ENCODE data around the gene IRAK3. TPM values are rescaled to one million over a fixed set of nuclear protein-coding genes. Genes with fewer than 3 reads are reported as not detected.
A peak's percentile ranks its signal among the peaks of the same experiment; 100 is the strongest.

IRAK3 gene
- total RNA-seq, 4 donors from 2014 or later, result 1.5 to 14.1 (median 7.7) TPM

GRCh38 chr12:66163289-66163688 lies 25.7 kb upstream of the IRAK3 start:
- Histone ChIP-seq H3K4me1 (peaks cover 0 to 29% (median 6%) of the 10 kb centered on the region in 3 donors), H3K27me3 (no peaks in the 10 kb centered on the region), H3K36me3 (peaks cover 0 to 52% (median 0%) of the 10 kb centered on the region in 3 donors), H3K27ac (no peak overlapping the region), H3K9me3 (peaks cover 0 to 3% (median 0%) of the 10 kb centered on the region in 3 donors), H3K4me3 (no peak overlapping the region)
- intact Hi-C loops (cut with DNase I), result no loop called here
- DNase-seq, result no peak
- WGBS, 2 donors, result 64 to 68% methylated on average over 4 of the region's 4 CpGs
- TF ChIP-seq CTCF (IDR thresholded peaks at IDR 0.05), result no peak
- no peak for TF ChIP-seq POLR2A (IDR thresholded peaks at IDR 0.05)

- H3K9me3 ChIP-seq, result peaks cover 0 to 3% (median 0%) of the 10 kb centered on the region in 3 donors
- TF ChIP-seq CTCF (IDR thresholded peaks at IDR 0.05) (no peak), POLR2A (IDR thresholded peaks at IDR 0.05) (no peak)
- DNase-seq, result no peak
- H3K36me3 ChIP-seq, result peaks cover 0 to 44% (median 0%) of the 10 kb centered on the region in 3 donors
- no peak overlapping the region for H3K4me3 ChIP-seq
- H3K27ac ChIP-seq, result no peak overlapping the region
- H3K27me3 ChIP-seq, result no peaks in the 10 kb centered on the region
- intact Hi-C loops (cut with DNase I), result no loop called here
- WGBS, 2 donors, result 76 to 85% methylated on average over 3 of the region's 3 CpGs
- peaks cover 0 to 35% (median 9%) of the 10 kb centered on the region in 3 donors for H3K4me1 ChIP-seq
Observed at GRCh38 chr12:66164349-66164821, 24.6 kb upstream of the IRAK3 start.

GRCh38 chr12:66165141-66165540 lies 23.9 kb upstream of the IRAK3 start:
- intact Hi-C loops (cut with DNase I), result no loop called here
- H3K36me3 ChIP-seq, result peaks cover 0 to 36% (median 0%) of the 10 kb centered on the region in 3 donors
- peaks cover 0 to 37% (median 9%) of the 10 kb centered on the region in 3 donors for H3K4me1 ChIP-seq
- no peak for TF ChIP-seq POLR2A (IDR thresholded peaks at IDR 0.05)
- TF ChIP-seq CTCF (IDR thresholded peaks at IDR 0.05), result no peak
- no peak for DNase-seq
- H3K9me3 ChIP-seq, result peaks cover 0 to 3% (median 0%) of the 10 kb centered on the region in 3 donors
- no peak overlapping the region for H3K27ac ChIP-seq
- no peaks in the 10 kb centered on the region for H3K27me3 ChIP-seq
- WGBS, 2 donors, result 92% methylated on average over 2 of the region's 2 CpGs
- H3K4me3 ChIP-seq, result no peak overlapping the region

- Histone ChIP-seq H3K36me3 (peaks cover 0 to 23% (median 0%) of the 10 kb centered on the region in 3 donors), H3K27ac (no peak overlapping the region), H3K9me3 (peaks cover 0 to 3% (median 0%) of the 10 kb centered on the region in 3 donors), H3K4me1 (peaks cover 0 to 40% (median 9%) of the 10 kb centered on the region in 3 donors), H3K4me3 (no peak overlapping the region), H3K27me3 (no peaks in the 10 kb centered on the region)
- intact Hi-C loops (cut with DNase I), result no loop called here
- TF ChIP-seq POLR2A (IDR thresholded peaks at IDR 0.05) (no peak), CTCF (IDR thresholded peaks at IDR 0.05) (no peak)
- no peak for DNase-seq
- WGBS, 2 donors, result 88 to 97% methylated on average over 2 of the region's 2 CpGs
Observed at GRCh38 chr12:66166561-66166960, 22.5 kb upstream of the IRAK3 start.

- no peaks in the 10 kb centered on the region for H3K27me3 ChIP-seq
- H3K4me3 ChIP-seq, result peak overlapping the region in 3 of 4 donors; percentile 81 to 93 (median 81)
- 70 to 74% methylated on average over 8 of the region's 8 CpGs for WGBS, 2 donors
- peaks cover 0 to 3% (median 0%) of the 10 kb centered on the region in 3 donors for H3K9me3 ChIP-seq
- peaks cover 0 to 29% (median 9%) of the 10 kb centered on the region in 3 donors for H3K4me1 ChIP-seq
- intact Hi-C loops (cut with DNase I), result no loop called here
- TF ChIP-seq POLR2A (IDR thresholded peaks at IDR 0.05) (no peak), CTCF (IDR thresholded peaks at IDR 0.05) (no peak)
- H3K36me3 ChIP-seq, result peaks cover 0 to 23% (median 0%) of the 10 kb centered on the region in 3 donors
- DNase-seq, result no peak
- peak overlapping the region; percentile 96 to 99 (median 98) for H3K27ac ChIP-seq
Observed at GRCh38 chr12:66168410-66168809, 20.6 kb upstream of the IRAK3 start.
